ENCODE results near the gene EML6.

Gene EML6

GRCh38 chr2:54909001-54909400 is 185.5 kb downstream of the EML6 start:
- no peak for DNase-seq (ENCODE audit: low read depth, low spot score)

GRCh38 chr2:54912305-54912704 is 188.8 kb downstream of the EML6 start:
- no peak for DNase-seq (ENCODE audit: low read depth, low spot score)

GRCh38 chr2:54912893-54913292 is 189.4 kb downstream of the EML6 start:
- DNase-seq (ENCODE audit: low read depth, low spot score) = no peak

GRCh38 chr2:54914637-54915036 is 191.2 kb downstream of the EML6 start:
- DNase-seq (ENCODE audit: low read depth, low spot score) = no peak

- no peak for DNase-seq (ENCODE audit: low read depth, low spot score)
Observed at GRCh38 chr2:54915101-54915500, 191.6 kb downstream of the EML6 start.

- DNase-seq (ENCODE audit: low read depth, low spot score) = no peak
Observed at GRCh38 chr2:54916637-54917036, 193.2 kb downstream of the EML6 start.

GRCh38 chr2:54918647-54919280 is 195.3 kb downstream of the EML6 start:
- DNase-seq (ENCODE audit: low read depth, low spot score) = no peak

GRCh38 chr2:54920660-54921059 is 197.2 kb downstream of the EML6 start:
- DNase-seq (ENCODE audit: low read depth, low spot score) = no peak

- no peak for DNase-seq (ENCODE audit: low read depth, low spot score)
Observed at GRCh38 chr2:54924121-54924520, 200.7 kb downstream of the EML6 start.

- no peak for DNase-seq (ENCODE audit: low read depth, low spot score)
Observed at GRCh38 chr2:54925022-54925421, 201.6 kb downstream of the EML6 start.

- no peak for DNase-seq (ENCODE audit: low read depth, low spot score)
Observed at GRCh38 chr2:54927085-54927750, 203.8 kb downstream of the EML6 start.

GRCh38 chr2:54927751-54928615 is 204.5 kb downstream of the EML6 start:
- DNase-seq (ENCODE audit: low read depth, low spot score) = no peak

- no peak for DNase-seq (ENCODE audit: low read depth, low spot score)
Observed at GRCh38 chr2:54928719-54929118, 205.3 kb downstream of the EML6 start.

- DNase-seq (ENCODE audit: low read depth, low spot score) = no peak
Observed at GRCh38 chr2:54931473-54931872, 208.0 kb downstream of the EML6 start.

GRCh38 chr2:54935389-54935788 is 211.9 kb downstream of the EML6 start:
- DNase-seq (ENCODE audit: low read depth, low spot score) = no peak

- no peak for DNase-seq (ENCODE audit: low read depth, low spot score)
Observed at GRCh38 chr2:54936766-54937165, 213.3 kb downstream of the EML6 start.

- no peak for DNase-seq (ENCODE audit: low read depth, low spot score)
Observed at GRCh38 chr2:54939446-54940118, 216.1 kb downstream of the EML6 start.

GRCh38 chr2:54940723-54941122 is 217.3 kb downstream of the EML6 start:
- DNase-seq (ENCODE audit: low read depth, low spot score) = no peak

GRCh38 chr2:54941248-54941984 is 218.0 kb downstream of the EML6 start:
- DNase-seq (ENCODE audit: low read depth, low spot score) = no peak

- DNase-seq (ENCODE audit: low read depth, low spot score) = no peak
Observed at GRCh38 chr2:54942373-54942772, 218.9 kb downstream of the EML6 start.

GRCh38 chr2:54944724-54945326 is 221.4 kb downstream of the EML6 start:
- no peak for DNase-seq (ENCODE audit: low read depth, low spot score)

Data from activated naive CD8-positive, alpha-beta T cell treated with anti-CD3 and anti-CD28 coated beads, Interleukin-2, amount 50 U/mL, for 16 hours (primary cell).